ENCODE data around the gene HMGXB4. TPM values are rescaled to one million over a fixed set of nuclear protein-coding genes. Genes with fewer than 3 reads are reported as not detected.

Gene HMGXB4
- total RNA-seq, 2 experiments from 2014 or later, result 33.7 to 38.2 TPM

DNA sequence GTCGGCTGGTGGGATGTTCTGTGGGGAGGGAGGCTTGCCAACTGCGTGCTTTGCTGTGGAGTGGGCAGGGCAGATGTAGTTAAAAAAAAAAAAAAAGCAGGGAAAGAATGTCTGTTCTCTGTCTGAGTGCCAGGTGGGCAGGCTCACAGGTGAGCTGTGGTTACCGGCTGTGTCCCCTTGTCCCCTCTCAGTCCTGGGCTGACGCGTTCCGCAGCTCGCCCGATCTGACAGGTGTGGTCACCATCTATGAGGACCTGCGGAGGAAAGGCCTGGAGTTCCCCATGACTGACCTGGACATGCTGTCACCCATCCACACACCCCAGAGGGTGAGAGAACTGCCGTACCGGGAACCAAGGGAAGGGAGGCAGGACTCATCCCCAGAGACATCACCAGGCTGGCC, 66.0 kb downstream of the HMGXB4 start:
- ChIA-PET POLR2A (no interaction called here), CTCF (no interaction called here)
- ATAC-seq (no peak), DNase-seq (no peak)
- TF ChIP-seq, protein P1, sequence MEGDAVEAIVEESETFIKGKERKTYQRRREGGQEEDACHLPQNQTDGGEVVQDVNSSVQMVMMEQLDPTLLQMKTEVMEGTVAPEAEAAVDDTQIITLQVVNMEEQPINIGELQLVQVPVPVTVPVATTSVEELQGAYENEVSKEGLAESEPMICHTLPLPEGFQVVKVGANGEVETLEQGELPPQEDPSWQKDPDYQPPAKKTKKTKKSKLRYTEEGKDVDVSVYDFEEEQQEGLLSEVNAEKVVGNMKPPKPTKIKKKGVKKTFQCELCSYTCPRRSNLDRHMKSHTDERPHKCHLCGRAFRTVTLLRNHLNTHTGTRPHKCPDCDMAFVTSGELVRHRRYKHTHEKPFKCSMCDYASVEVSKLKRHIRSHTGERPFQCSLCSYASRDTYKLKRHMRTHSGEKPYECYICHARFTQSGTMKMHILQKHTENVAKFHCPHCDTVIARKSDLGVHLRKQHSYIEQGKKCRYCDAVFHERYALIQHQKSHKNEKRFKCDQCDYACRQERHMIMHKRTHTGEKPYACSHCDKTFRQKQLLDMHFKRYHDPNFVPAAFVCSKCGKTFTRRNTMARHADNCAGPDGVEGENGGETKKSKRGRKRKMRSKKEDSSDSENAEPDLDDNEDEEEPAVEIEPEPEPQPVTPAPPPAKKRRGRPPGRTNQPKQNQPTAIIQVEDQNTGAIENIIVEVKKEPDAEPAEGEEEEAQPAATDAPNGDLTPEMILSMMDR (IDR thresholded peaks at IDR 0.05), result no peak
- no peaks in the 10 kb centered on the region for H3K4me1 Mint-ChIP-seq (ENCODE audit: low read depth)
- H3K9me3 Mint-ChIP-seq, result no peaks in the 10 kb centered on the region
- intact Hi-C loops (cut with micrococcal nuclease), result no loop called here
- H3K36me3 Mint-ChIP-seq (ENCODE audit: low read depth), result peaks cover 5% of the 10 kb centered on the region
- no peaks in the 10 kb centered on the region for H3K27me3 Mint-ChIP-seq
- no peak overlapping the region for H3K4me3 Mint-ChIP-seq
- H3K27ac Mint-ChIP-seq, result no peak overlapping the region

DNA sequence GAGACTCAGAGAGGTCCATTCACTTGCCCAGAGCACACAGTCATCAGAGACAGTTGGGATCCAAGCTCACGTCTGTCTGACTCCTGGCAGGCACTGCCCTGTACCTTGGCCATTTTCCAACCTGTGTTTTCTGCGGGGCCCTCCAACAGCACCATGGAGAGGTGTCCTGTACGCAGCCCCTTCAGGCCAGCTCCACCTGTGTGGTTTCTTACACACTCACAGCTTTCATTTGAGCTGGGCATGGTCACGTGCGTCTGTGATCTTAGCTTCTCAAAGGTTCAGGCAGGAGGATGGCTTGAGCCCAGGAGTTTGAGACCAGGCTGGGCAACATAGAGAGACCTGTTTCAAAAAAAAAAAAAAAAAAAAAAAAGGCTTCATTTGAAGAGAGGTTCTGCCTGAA, 66.8 kb downstream of the HMGXB4 start:
- intact Hi-C loops (cut with micrococcal nuclease), result no loop called here
- CTCF ChIA-PET, result interaction anchor here (1.7 kb wide), 1 partner anchor 11 kb away, joined by 3 read pairs; no protein-coding TSS in a partner anchor
- ATAC-seq (no peak), DNase-seq (no peak)
- H3K4me3 Mint-ChIP-seq, result no peak overlapping the region
- peaks cover 5% of the 10 kb centered on the region for H3K36me3 Mint-ChIP-seq (ENCODE audit: low read depth)
- no peak overlapping the region for H3K27ac Mint-ChIP-seq
- POLR2A ChIA-PET, result no interaction called here
- no peaks in the 10 kb centered on the region for H3K9me3 Mint-ChIP-seq
- H3K4me1 Mint-ChIP-seq (ENCODE audit: low read depth), result peaks cover 2% of the 10 kb centered on the region
- no peaks in the 10 kb centered on the region for H3K27me3 Mint-ChIP-seq
- TF ChIP-seq, protein P1 (IDR thresholded peaks at IDR 0.05), result no peak

DNA sequence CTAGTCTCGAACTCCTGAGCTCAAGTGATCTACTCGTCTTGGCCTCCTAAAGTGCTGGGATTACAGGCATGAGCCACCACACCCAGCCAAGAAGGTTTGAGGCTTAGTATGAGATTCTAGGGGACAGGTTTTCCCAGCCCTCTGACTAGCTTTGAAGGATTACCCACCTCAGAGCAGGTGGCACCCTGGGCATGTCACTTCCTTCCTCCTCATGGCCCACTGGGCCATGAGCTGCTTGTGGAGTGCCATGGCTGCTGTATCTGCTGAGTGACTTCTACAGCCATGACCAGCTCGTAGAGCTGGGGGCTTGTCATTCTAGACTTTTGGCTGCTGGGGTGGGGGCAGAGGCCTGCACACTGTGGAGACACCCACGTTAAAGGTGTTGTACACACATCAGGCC, 67.5 kb downstream of the HMGXB4 start:
- TF ChIP-seq, protein P1 (IDR thresholded peaks at IDR 0.05), result no peak
- Mint-ChIP-seq H3K36me3 (ENCODE audit: low read depth) (peaks cover 8% of the 10 kb centered on the region), H3K9me3 (no peaks in the 10 kb centered on the region), H3K4me1 (ENCODE audit: low read depth) (peaks cover 7% of the 10 kb centered on the region), H3K4me3 (no peak overlapping the region), H3K27me3 (no peaks in the 10 kb centered on the region), H3K27ac (no peak overlapping the region)
- intact Hi-C loops (cut with micrococcal nuclease), result no loop called here
- POLR2A ChIA-PET, result no interaction called here
- DNase-seq (no peak), ATAC-seq (no peak)
- CTCF ChIA-PET, result interaction anchor here (1.1 to 1.7 kb wide), 2 partner anchors 10 to 27 kb away, joined by 3 to 4 read pairs; no protein-coding TSS in a partner anchor

DNA sequence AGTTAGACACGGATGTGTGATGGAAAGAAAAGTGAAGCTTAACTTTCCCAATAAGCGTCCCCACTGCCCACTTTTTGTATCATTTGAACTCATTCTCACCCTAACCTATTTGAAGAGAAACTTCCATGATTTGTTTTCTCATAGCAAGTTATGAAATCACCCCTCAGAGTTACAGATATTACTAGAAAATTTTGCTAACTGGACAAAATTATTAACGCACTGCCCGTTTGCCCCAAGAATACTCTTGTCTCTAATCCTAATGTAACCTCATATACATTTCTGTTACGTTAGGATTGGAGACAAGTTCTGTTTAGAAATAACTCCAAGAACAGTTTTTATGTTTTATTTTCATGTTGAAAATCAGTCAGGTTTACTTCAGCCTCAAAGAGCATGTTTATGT, 67.9 kb downstream of the HMGXB4 start:
- H3K27me3 Mint-ChIP-seq, result no peaks in the 10 kb centered on the region
- no peak overlapping the region for H3K4me3 Mint-ChIP-seq
- ChIA-PET CTCF (interaction anchor here (1.1 to 1.7 kb wide), 2 partner anchors 10 to 26 kb away, joined by 3 to 4 read pairs; no protein-coding TSS in a partner anchor), POLR2A (no interaction called here)
- intact Hi-C loops (cut with micrococcal nuclease), result no loop called here
- no peak for DNase-seq
- TF ChIP-seq, protein P1 (IDR thresholded peaks at IDR 0.05), result no peak
- no peaks in the 10 kb centered on the region for H3K9me3 Mint-ChIP-seq
- ATAC-seq, result no peak
- H3K27ac Mint-ChIP-seq, result no peak overlapping the region
- peaks cover 9% of the 10 kb centered on the region for H3K4me1 Mint-ChIP-seq (ENCODE audit: low read depth)
- peaks cover 9% of the 10 kb centered on the region for H3K36me3 Mint-ChIP-seq (ENCODE audit: low read depth)

DNA sequence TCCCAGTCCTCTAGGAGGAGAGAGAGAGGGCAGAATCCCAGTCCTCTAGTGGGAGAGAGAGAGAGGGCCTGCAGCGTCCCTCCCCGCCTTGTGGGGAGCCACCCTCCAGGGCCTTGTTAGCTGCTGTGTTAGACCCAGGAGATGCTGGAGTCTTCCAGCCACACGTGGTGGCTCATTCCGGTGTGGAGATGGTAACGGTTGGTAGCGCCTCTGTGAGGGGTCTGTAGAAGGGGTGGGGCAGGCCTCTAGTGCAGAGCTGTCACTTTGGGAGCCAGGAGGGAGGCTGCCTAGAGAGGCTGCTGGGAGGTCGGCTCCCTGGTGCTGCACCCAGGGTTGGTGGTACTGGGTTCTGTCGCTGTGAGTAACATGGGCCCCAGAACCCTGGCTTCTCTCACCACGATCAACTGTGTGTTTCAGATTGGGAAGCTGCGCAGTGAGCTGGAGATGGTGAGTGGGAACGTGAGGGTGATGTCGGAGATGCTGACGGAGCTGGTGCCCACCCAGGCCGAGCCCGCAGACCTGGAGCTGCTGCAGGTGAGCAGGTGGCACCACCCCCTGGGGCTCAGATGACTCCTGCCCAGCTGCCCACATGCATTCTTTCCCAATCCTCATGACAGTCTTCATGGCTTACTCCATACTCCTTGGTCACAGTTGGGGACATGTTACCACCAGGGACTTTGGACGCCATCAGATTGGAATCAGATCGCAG, 69.7 kb downstream of the HMGXB4 start:
- ATAC-seq, result no peak
- CTCF ChIA-PET, result interaction anchor here (0.8 kb wide), 1 partner anchor 21 kb away, joined by 3 read pairs; no protein-coding TSS in a partner anchor
- DNase-seq, result no peak
- Mint-ChIP-seq H3K9me3 (no peaks in the 10 kb centered on the region), H3K36me3 (ENCODE audit: low read depth) (peaks cover 16% of the 10 kb centered on the region), H3K4me3 (no peak overlapping the region), H3K4me1 (ENCODE audit: low read depth) (peaks cover 14% of the 10 kb centered on the region), H3K27ac (no peak overlapping the region), H3K27me3 (no peaks in the 10 kb centered on the region)
- intact Hi-C loops (cut with micrococcal nuclease), result no loop called here
- POLR2A ChIA-PET, result interaction anchor here (0.5 to 1.0 kb wide), 5 partner anchors 13 to 616 kb away, joined by 3 read pairs; partner anchors contain the start of gene TOM1
- TF ChIP-seq, protein P1 (IDR thresholded peaks at IDR 0.05), result no peak
